NCI-H1694 treated with DMSO at 0.1 percent for 48 hours (cell line): ENCODE results near the gene STON2.

ENCODE experiments used
- DNase-seq: peaks from one replicate; lab custom pipeline; 2025; lab: John Stamatoyannopoulos, UW

Gene STON2

GRCh38 chr14:81221579-81222102 lies 178.5 kb downstream of the STON2 start:
- DNase-seq: no peak

GRCh38 chr14:81220830-81221578 lies 179.1 kb downstream of the STON2 start, which contains the start of gene GTF2A1:
Gene GTF2A1 (minus strand): TSS chr14:81220959. CDS start chr14:81220518, 441 bp downstream.
- DNase-seq: peak; percentile 100

GRCh38 chr14:81220580-81220829 lies 179.6 kb downstream of the STON2 start:
- DNase-seq: no peak

- peak; percentile 92 for DNase-seq
These were observed 180.2 kb downstream of the STON2 start for GRCh38 chr14:81219759-81220579.

GRCh38 chr14:81219210-81219758 lies 180.8 kb downstream of the STON2 start:
- DNase-seq: peak; percentile 100

- peak; percentile 54 for DNase-seq
These were observed 188.3 kb downstream of the STON2 start for GRCh38 chr14:81211844-81212243.
